ENCODE results near the gene BET1L.

Gene BET1L

DNA sequence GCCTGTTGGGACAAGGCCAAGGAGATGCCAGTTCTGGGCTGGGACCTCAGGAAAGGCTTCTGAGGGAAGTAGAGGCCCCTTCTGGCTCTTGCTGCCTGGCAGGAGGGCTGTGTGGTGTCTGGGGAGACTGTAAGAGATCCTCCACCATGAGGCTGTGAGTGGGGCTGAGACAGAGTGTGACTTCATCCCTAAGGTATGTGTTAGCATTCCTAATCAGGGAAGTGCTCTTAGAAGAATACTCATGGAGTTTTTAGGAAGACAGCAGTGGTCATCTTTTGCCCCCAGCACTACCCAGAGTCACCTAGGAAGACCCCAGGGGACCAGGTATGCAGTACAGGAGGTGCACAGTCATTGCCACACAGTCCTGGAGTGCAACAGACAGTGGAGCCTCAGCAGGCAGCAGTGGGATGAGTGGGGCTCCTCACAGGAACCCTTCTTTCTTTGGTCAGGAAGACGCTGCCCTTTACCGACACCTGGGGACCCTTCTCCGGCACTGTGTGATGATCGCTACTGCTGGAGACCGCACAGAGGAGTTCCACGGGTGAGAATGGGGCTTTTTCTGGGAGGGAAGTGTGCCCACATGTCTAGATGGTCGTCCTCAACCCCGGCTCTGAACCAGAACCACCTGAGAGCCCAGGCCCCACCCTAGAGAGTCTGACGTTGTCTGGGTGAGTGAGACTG, 3.1 kb upstream of the BET1L start:
- DNase-seq (ENCODE audit: low read depth in 2 of 2) = no peak

GRCh38 chr11:209275-210121, 2.3 kb upstream of the BET1L start:
- DNase-seq (ENCODE audit: low read depth in 2 of 2) = no peak

- no peak for DNase-seq (ENCODE audit: low read depth in 2 of 2)
These were observed 1.7 kb upstream of the BET1L start for GRCh38 chr11:208917-209260.

DNA sequence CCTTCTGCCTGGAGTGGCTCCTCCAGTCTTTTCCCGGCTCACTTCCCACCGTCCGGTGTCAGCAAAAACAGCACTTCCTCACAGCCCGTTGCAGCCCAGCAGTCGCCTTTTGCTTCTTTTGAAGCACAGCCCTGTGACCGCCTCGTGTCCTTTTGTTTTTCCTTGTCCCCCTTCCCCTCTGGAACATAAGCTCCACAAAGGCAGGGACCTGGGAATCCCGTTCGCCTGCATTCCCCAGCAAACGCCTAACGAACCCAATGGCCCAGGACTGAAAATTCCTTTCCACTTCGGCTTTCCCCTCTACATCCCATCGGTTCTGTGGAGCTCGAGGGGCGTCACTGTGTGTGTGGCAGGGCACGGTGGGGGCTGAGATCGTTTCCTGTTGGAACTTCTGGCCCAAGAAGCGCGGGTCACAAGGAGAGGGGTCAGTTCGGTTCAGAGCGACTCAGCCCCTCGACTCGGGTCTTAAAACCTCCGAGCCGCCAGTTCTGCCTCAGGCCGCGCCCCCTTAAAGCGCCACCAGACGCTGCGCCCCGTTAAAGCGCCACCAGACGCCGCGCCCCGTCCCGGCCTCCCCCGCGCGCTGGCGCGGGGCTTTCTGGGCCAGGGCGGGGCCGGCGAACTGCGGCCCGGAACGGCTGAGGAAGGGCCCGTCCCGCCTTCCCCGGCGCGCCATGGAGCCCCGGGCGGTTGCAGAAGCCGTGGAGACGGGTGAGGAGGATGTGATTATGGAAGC, 1.1 kb upstream of the BET1L start:
- DNase-seq (ENCODE audit: low read depth in 2 of 2) = peak; percentile 54 to 62

GRCh38 chr11:207863-208180, 623 bp upstream of the BET1L start:
- DNase-seq (ENCODE audit: low read depth in 2 of 2) = no peak

GRCh38 chr11:206526-207207, 532 bp downstream of the BET1L start:
- DNase-seq (ENCODE audit: low read depth in 2 of 2) = no peak

GRCh38 chr11:206002-206384, 1.2 kb downstream of the BET1L start:
- DNase-seq (ENCODE audit: low read depth in 2 of 2) = no peak

- no peak for DNase-seq (ENCODE audit: low read depth in 2 of 2)
These were observed 1.8 kb downstream of the BET1L start for GRCh38 chr11:205221-206001.

- DNase-seq (ENCODE audit: low read depth in 2 of 2) = no peak
These were observed 2.6 kb downstream of the BET1L start for GRCh38 chr11:204587-205109.

- no peak for DNase-seq (ENCODE audit: low read depth in 2 of 2)
These were observed 3.1 kb downstream of the BET1L start for GRCh38 chr11:203945-204586.

DNA sequence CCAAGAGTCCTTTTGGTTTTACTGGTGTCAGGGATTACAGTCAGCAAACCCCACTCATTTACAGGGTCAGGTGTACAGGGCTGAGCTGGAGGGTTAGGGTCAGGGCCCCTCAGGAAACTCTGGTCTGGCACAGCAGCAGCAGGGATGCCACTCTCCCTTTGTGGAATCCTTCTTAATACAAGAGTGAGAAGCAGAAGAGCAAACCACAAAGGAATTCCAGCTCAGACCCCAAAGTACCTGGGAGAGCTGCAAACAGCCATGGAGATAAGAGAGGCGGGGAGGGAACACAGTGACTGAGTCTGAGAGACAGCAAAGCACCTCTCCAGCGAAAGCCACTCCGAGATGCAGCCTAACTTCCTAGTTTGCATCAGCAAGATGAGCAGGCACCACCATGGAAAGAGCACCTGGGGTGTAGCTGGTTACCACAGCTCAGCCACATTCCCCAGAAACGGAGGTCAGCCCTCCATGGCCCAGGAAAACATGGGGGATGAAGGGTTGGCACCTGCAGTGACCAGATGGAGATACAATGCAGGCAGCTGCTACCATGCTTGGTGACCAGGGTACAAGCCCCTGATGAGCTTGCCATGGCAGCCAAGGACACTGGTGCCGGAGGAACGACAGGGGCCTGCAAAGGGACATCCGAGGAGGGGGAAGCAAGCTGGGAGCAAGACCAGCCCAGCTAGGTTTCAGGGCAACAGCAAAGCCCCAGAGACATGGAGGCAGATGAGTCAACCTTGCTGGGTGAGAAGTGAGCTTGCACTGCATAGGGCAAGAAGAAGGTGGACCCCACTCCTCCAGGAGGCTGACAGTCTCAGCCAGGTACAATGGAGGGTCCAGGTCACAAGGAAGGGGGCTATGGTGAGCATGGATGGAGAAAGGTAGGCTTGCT, 3.9 kb downstream of the BET1L start:
- no peak for DNase-seq (ENCODE audit: low read depth in 2 of 2)

DNA sequence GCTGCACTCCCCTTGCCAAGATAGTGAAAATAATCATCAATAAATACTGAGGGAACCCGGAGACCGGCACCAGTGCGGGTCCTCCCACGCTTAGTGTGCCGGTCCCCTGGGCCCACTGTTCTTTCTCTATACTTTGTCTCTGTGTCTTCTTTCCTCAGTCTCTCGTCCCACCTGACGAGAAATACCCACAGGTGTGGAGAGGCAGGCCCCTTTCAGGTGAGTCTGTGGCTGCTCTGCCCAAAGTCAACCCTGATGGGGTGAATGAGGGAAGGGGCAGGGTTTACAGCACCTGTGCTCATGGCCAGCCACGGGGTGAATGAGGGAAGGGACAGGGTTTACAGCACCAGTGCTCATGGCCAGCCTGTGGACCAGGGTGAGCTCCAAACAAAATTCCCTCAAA, 4.7 kb downstream of the BET1L start:
- DNase-seq (ENCODE audit: low read depth in 2 of 2) = no peak

DNA sequence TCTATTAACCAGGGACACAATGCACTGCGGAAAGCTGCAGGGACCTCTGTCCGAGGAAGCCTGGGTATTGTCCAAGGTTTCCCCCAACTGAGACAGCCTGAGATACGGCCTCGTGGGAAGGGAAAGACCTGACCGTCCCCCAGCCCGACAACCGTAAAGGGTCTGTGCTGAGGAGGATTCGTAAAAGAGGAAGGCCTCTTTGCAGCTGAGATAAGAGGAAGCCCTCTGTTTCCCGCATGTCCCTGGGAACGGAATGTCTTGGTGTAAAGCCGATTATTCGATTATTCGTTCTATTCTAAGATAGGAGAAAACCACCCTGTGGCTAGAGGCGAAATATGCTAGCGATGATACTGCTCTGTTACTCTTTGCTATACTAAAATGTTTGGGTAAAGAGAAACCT, 5.2 kb downstream of the BET1L start:
- no peak for DNase-seq (ENCODE audit: low read depth in 2 of 2)

DNA sequence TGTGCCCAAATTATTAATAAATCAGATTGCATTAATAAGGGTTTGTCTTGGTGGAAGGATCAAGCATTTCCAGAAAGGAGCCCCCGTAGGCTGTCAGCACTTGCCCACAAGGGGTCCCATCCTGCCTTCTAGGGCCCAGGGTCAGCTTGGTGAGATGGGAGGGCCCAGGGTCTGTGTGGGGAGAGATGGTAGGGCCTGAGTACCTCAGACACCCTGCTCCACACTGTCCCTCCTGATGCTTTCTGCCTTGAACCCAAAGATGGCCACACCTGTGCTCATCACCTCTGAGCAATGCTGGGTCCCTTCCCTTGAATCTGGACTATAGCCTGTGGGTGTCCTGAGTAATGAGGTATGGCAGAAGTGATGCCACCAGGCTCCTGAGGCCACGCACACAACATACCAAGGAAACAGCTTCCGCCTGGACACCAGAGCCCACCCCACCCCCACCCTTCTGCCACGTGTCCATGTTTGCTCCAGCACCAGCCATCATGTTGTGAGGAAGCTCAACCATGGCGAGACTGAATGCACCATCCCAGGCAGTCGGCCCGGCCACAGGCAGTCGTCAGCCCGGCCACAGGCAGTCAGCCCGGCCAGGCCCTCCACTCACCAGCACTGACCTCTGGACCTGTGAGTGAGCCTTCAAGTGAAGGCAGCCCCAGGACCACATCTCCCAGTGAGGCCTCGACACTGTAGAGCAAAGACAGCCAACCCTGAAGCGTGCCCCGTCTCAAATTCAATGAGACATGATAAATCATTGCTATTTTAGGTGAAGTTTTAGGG, 6.8 kb downstream of the BET1L start:
- no peak for DNase-seq (ENCODE audit: low read depth in 2 of 2)

- no peak for DNase-seq (ENCODE audit: low read depth in 2 of 2)
These were observed 7.4 kb downstream of the BET1L start for GRCh38 chr11:199782-200181.

- DNase-seq (ENCODE audit: low read depth in 2 of 2) = no peak
These were observed 8.1 kb downstream of the BET1L start for GRCh38 chr11:199004-199581.

DNA sequence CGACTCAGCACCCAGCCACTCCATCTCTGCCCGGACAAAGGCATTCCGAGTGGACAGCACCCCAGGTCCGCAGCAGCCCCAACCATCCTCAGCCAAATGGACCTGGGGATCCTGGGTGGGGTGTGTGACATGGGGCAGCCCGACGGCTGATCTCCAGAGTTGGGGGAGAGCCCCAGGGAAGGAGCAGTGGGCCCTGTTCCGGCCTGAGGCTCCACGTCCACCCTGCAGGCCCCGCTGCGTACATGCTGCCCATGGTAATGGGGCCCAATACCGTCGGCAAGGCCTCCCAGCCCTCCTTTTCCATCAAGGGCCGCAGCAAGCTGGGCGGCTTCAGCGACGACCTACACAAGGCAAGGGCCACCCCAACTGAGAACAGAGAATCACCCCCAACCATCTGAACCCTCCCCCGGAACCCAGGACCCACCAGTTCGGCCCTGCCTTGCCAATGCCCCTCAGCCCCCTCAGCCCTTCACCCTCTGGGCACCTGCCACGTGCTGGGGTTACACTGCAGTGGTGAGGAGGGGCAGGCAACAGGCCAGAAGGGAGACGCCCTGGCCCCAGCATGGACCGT, 8.9 kb downstream of the BET1L start:
- no peak for DNase-seq (ENCODE audit: low read depth in 2 of 2)

DNA sequence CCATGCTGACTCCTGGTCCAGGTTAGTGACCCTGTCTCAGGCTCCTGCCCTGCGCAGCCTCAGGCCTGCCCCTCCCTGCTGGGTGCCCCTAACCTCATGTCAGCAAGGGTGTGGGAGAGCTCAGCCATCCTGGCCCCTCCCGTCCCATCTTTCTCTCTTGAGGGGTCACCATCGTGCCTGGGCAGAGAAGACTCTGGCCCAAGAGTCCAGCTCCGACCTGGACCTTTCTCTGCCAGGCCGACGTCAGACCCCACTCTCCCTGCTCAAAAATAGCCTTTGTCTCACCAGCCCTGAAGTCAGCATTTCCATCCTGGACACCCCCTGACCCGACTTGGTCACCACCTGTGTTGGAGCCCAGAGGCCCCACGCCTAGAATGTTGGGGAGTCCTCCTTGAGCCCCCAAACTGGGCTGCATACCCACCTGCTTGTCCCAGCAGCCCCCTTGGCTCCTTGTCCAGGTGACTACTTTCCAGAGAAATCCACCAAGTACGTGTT, 9.4 kb downstream of the BET1L start:
- DNase-seq (ENCODE audit: low read depth in 2 of 2) = no peak

Measured in stimulated activated CD4-positive, alpha-beta T cell treated with anti-CD3 and anti-CD28 coated beads, Interleukin-1b, Interleukin-23, amount 100 ng/mL, for 1 hour (primary cell).